ENCODE results near the gene GJB3.

- TF ChIP-seq EGR1 (IDR thresholded peaks at IDR 0.05) = no peak
- TF ChIP-seq, protein P1, sequence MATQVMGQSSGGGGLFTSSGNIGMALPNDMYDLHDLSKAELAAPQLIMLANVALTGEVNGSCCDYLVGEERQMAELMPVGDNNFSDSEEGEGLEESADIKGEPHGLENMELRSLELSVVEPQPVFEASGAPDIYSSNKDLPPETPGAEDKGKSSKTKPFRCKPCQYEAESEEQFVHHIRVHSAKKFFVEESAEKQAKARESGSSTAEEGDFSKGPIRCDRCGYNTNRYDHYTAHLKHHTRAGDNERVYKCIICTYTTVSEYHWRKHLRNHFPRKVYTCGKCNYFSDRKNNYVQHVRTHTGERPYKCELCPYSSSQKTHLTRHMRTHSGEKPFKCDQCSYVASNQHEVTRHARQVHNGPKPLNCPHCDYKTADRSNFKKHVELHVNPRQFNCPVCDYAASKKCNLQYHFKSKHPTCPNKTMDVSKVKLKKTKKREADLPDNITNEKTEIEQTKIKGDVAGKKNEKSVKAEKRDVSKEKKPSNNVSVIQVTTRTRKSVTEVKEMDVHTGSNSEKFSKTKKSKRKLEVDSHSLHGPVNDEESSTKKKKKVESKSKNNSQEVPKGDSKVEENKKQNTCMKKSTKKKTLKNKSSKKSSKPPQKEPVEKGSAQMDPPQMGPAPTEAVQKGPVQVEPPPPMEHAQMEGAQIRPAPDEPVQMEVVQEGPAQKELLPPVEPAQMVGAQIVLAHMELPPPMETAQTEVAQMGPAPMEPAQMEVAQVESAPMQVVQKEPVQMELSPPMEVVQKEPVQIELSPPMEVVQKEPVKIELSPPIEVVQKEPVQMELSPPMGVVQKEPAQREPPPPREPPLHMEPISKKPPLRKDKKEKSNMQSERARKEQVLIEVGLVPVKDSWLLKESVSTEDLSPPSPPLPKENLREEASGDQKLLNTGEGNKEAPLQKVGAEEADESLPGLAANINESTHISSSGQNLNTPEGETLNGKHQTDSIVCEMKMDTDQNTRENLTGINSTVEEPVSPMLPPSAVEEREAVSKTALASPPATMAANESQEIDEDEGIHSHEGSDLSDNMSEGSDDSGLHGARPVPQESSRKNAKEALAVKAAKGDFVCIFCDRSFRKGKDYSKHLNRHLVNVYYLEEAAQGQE (IDR thresholded peaks at IDR 0.05; ENCODE audit: low read depth) = no peak
- TF ChIP-seq, protein P2, sequence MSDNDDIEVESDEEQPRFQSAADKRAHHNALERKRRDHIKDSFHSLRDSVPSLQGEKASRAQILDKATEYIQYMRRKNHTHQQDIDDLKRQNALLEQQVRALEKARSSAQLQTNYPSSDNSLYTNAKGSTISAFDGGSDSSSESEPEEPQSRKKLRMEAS (IDR thresholded peaks at IDR 0.05) = no peak
- TF ChIP-seq EP300 (IDR thresholded peaks at IDR 0.05; ENCODE audit: borderline replicate concordance) = no peak
- TF ChIP-seq TAF1 (IDR thresholded peaks at IDR 0.05; ENCODE audit: low read depth) = no peak
- TF ChIP-seq TEAD4 (IDR thresholded peaks at IDR 0.05) = no peak
- TF ChIP-seq NFIC (IDR thresholded peaks at IDR 0.05) = no peak
Observed at GRCh38 chr1:34779526-34779925, 1.5 kb upstream of the GJB3 start.
